T-helper 2 cell treated with Interferon-gamma antibody and Interleukin-4, amounts not matched to agents 100 ng/mL and 5 ng/mL, for 36 hours (primary cell): ENCODE results near the gene AGPAT4. TPM values are rescaled to one million over a fixed set of nuclear protein-coding genes. Genes with fewer than 3 reads are reported as not detected.

ENCODE experiments used
- intact Hi-C: fragments of 100-400 bp; cut with micrococcal nuclease; formaldehyde crosslinking; loops from one replicate; pipeline ENCODE4 v1.15.1; 2023
- total RNA-seq: library from RNA; stranded (reverse); gene quantifications from 2 replicates; pipeline ENCODE4 v1.2.3, GENCODE V29; 2022

Gene AGPAT4
- total RNA-seq, 1 donor from 2014 or later = 12.5 TPM

- intact Hi-C loops = no loop called here
Observed at GRCh38 chr6:161256407-161256806, 17.5 kb downstream of the AGPAT4 start.

GRCh38 chr6:161255518-161255917 is 18.3 kb downstream of the AGPAT4 start:
- intact Hi-C loops = no loop called here

- intact Hi-C loops = no loop called here
Observed at GRCh38 chr6:161254464-161255253, 19.2 kb downstream of the AGPAT4 start.

- intact Hi-C loops = no loop called here
Observed at GRCh38 chr6:161254126-161254463, 19.8 kb downstream of the AGPAT4 start.

- intact Hi-C loops = no loop called here
Observed at GRCh38 chr6:161251345-161251744, 22.5 kb downstream of the AGPAT4 start.

- intact Hi-C loops = no loop called here
Observed at GRCh38 chr6:161249327-161249726, 24.5 kb downstream of the AGPAT4 start.

- intact Hi-C loops = no loop called here
Observed at GRCh38 chr6:161246725-161247124, 27.1 kb downstream of the AGPAT4 start.

- intact Hi-C loops = no loop called here
Observed at GRCh38 chr6:161245363-161245762, 28.5 kb downstream of the AGPAT4 start.

- intact Hi-C loops = no loop called here
Observed at GRCh38 chr6:161244725-161245124, 29.1 kb downstream of the AGPAT4 start.

- intact Hi-C loops = no loop called here
Observed at GRCh38 chr6:161242779-161243693, 30.8 kb downstream of the AGPAT4 start.

GRCh38 chr6:161242113-161242512 is 31.7 kb downstream of the AGPAT4 start:
- intact Hi-C loops = no loop called here

- intact Hi-C loops = no loop called here
Observed at GRCh38 chr6:161239001-161239400, 34.9 kb downstream of the AGPAT4 start.

GRCh38 chr6:161238500-161238899 is 35.4 kb downstream of the AGPAT4 start:
- intact Hi-C loops = no loop called here

GRCh38 chr6:161238081-161238480 is 35.8 kb downstream of the AGPAT4 start:
- intact Hi-C loops = no loop called here

- intact Hi-C loops = no loop called here
Observed at GRCh38 chr6:161237176-161237575, 36.7 kb downstream of the AGPAT4 start.

GRCh38 chr6:161235776-161236633 is 37.9 kb downstream of the AGPAT4 start:
- intact Hi-C loops = no loop called here

GRCh38 chr6:161233986-161234661 is 39.7 kb downstream of the AGPAT4 start:
- intact Hi-C loops = no loop called here

GRCh38 chr6:161232467-161232866 is 41.4 kb downstream of the AGPAT4 start:
- intact Hi-C loops = no loop called here

- intact Hi-C loops = no loop called here
Observed at GRCh38 chr6:161232010-161232409, 41.9 kb downstream of the AGPAT4 start.

- intact Hi-C loops = no loop called here
Observed at GRCh38 chr6:161230339-161230738, 43.5 kb downstream of the AGPAT4 start.
